ENCODE results near the gene KCTD1. TPM values are rescaled to one million over a fixed set of nuclear protein-coding genes. Genes with fewer than 3 reads are reported as not detected.

The KCTD1 gene
- total RNA-seq, 2 experiments from 2014 or later, result 10.1 to 10.3 TPM

DNA sequence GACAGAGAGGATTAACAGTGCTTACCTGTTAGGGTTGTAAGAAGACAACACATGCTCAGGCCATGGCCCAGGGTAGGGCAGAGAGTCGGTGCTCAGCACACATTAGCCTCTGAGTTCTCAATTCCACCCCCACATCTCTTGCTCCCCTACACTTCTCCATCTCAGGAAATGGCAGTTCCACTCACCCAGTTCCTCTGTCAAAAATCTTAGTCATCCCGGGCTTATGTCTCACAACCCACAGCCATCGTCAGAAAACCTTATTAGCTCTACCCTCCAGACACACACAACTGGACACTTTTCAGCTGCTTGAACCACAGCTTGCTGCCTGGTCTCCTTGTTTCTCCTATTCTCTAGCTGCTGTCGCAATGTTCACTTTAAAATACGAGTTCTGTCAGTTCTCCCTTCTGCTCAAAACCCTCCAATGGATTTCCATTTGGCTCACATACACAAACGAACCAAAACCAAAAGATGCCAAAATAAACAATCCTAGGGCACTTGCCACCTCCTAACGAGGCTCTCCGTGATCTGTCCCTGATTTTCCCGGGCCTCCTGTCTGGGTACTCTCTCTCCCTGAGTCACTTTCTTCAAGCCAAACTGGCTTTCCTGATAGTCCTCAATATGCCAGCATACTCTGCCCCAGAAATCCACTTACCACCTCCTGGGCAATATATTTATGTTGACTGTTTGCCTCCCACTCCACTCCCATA is 89.7 kb downstream of the KCTD1 start:
- no peak for DNase-seq (ENCODE audit: low spot score)
- CTCF ChIA-PET (ENCODE audit: unreplicated experiment), result interaction anchor here (1.0 kb wide), 1 partner anchor 90 kb away, joined by 3 read pairs; the partner anchor contains the start of gene KCTD1
- Histone ChIP-seq H3K27ac (ENCODE audit: low read depth, low read length, poor library complexity, severe bottlenecking) (no peak overlapping the region), H3K79me2 (ENCODE audit: insufficient read depth, low read depth, low read length) (no peaks in the 10 kb centered on the region), H3K36me3 (ENCODE audit: insufficient read depth, low read length) (no peaks in the 10 kb centered on the region), H2AFZ (ENCODE audit: low read length) (no peak overlapping the region; the same call in 1 of the 2 replicates), H3K4me2 (ENCODE audit: low read length) (peak overlapping the region; percentile 10; the same call in 1 of the 2 replicates), H3K4me3 (ENCODE audit: low read depth, low read length, poor library complexity, severe bottlenecking) (no peak overlapping the region), H4K20me1 (ENCODE audit: insufficient read depth, low read length) (no peaks in the 10 kb centered on the region), H3K9me2 (ENCODE audit: insufficient read depth, low read length) (no peaks in the 10 kb centered on the region), H3K9me3 (ENCODE audit: low read length) (no peaks in the 10 kb centered on the region), H3K4me1 (ENCODE audit: insufficient read depth, low read length, poor library complexity, severe bottlenecking) (peaks cover 65% of the 10 kb centered on the region)
- POLR2A ChIA-PET, result interaction anchor here (0.5 to 5.0 kb wide), 6 partner anchors 9 to 536 kb away, joined by 3 to 23 read pairs (median 3); no protein-coding TSS in a partner anchor
- intact Hi-C loops (cut with micrococcal nuclease; ENCODE audit: unreplicated experiment), result loop anchor here (5.0 kb wide), 3 partner anchors 51 to 89 kb away; partner anchors contain the start of gene KCTD1
- no TSS peak for BruUV-seq (replicated peaks)
- TF ChIP-seq CTCF (conservative IDR thresholded peaks at IDR 0.05; ENCODE audit: low read length) (no peak), EZH2phosphoT487 (IDR thresholded peaks at IDR 0.05; ENCODE audit: borderline replicate concordance, low read depth, low read length) (no peak)

DNA sequence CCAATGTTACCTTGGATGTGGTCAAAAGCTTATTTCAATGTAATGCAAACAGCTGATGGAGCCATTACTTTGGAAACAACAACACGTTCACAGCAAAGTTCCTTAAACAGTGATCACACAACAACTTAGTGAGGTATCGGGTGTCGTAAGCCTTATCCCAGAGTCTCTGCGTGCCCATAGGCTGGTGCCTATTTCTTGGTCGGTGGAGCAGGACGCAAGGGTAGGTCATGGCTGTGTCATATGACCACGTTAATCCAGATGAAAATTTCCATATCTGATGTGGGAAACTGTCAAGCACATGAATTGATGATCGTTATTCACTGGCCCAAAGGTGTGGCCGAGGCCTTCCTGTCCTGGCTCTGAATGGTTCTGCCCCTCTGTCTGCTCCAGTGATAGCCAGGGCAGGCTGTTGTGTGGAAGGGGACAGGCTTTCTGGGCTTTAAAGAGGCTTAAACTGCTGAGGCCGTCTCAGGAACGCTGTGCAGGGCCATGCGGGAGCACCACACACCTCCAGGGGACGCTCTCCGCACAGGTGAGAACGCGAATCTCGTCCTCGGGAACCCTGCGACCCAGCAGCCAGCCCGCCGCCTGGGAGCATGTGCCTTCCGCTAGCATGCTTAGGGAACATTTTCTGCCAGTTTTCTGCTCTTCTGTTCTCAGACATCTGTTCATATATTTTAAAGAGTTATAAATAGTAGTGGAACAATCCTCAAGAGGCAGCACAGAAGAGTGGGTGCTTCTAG is 90.6 kb downstream of the KCTD1 start:
- Histone ChIP-seq H3K27ac (ENCODE audit: low read depth, low read length, poor library complexity, severe bottlenecking) (no peak overlapping the region), H3K36me3 (ENCODE audit: insufficient read depth, low read length) (no peaks in the 10 kb centered on the region), H2AFZ (ENCODE audit: low read length) (no peak overlapping the region), H3K4me1 (ENCODE audit: insufficient read depth, low read length, poor library complexity, severe bottlenecking) (peaks cover 58% of the 10 kb centered on the region), H3K79me2 (ENCODE audit: insufficient read depth, low read depth, low read length) (no peaks in the 10 kb centered on the region), H3K9me3 (ENCODE audit: low read length) (no peaks in the 10 kb centered on the region), H4K20me1 (ENCODE audit: insufficient read depth, low read length) (no peaks in the 10 kb centered on the region), H3K9me2 (ENCODE audit: insufficient read depth, low read length) (no peaks in the 10 kb centered on the region), H3K4me3 (ENCODE audit: low read depth, low read length, poor library complexity, severe bottlenecking) (no peak overlapping the region), H3K4me2 (ENCODE audit: low read length) (peak overlapping the region; percentile 10; the same call in 1 of the 2 replicates)
- no TSS peak for BruUV-seq (replicated peaks)
- TF ChIP-seq EZH2phosphoT487 (IDR thresholded peaks at IDR 0.05; ENCODE audit: borderline replicate concordance, low read depth, low read length), result no peak
- TF ChIP-seq CTCF (conservative IDR thresholded peaks at IDR 0.05; ENCODE audit: low read length), result peak; percentile 35; the same call in 1 of the 2 replicates
- intact Hi-C loops (cut with micrococcal nuclease; ENCODE audit: unreplicated experiment), result loop anchor here (5.0 kb wide), 3 partner anchors 50 to 90 kb away; partner anchors contain the start of gene KCTD1
- CTCF ChIA-PET (ENCODE audit: unreplicated experiment), result interaction anchor here (1.0 kb wide), 1 partner anchor 91 kb away, joined by 3 read pairs; the partner anchor contains the start of gene KCTD1
- POLR2A ChIA-PET, result interaction anchor here (0.7 to 3.6 kb wide), 4 partner anchors 13 to 39 kb away, joined by 3 to 21 read pairs (median 4); no protein-coding TSS in a partner anchor
- no peak for DNase-seq (ENCODE audit: low spot score)

Data from OCI-LY7 (cell line).